Parathyroid adenoma (tissue), 2 donors: ENCODE results near the gene DPRX.
"Not testable (repeated sequence)": the region's sequence is repeated elsewhere in the genome, so short reads cannot be mapped to it uniquely, and the experiment has no call there.

Experiments used
- H2AFZ ChIP-seq: fragments of 300-600 bp; sonication (generic); one replicate; pipeline ENCODE4 v1.7.0; 2017; ENCODE audit warnings: antibody characterized with exemption, mild to moderate bottlenecking
- H3K27ac ChIP-seq: fragments of 300-600 bp; sonication (generic); one replicate; pipeline ENCODE4 v1.7.0; 2017
- H3K27me3 ChIP-seq: fragments of 300-600 bp; sonication (generic); one replicate; pipeline ENCODE4 v1.7.0; 2017; ENCODE audit warnings: low read length; ENCODE audit not compliant: control insufficient read depth, insufficient read depth
- H3K36me3 ChIP-seq: fragments of 300-600 bp; sonication (generic); one replicate; pipeline ENCODE4 v1.7.0; 2017; ENCODE audit warnings: low read length; ENCODE audit not compliant: control insufficient read depth, insufficient read depth
- H3K4me1 ChIP-seq: fragments of 300-600 bp; sonication (generic); one replicate; pipeline ENCODE4 v1.7.0; 2017; ENCODE audit warnings: control low read depth
- H3K4me2 ChIP-seq: fragments of 300-600 bp; sonication (generic); one replicate; pipeline ENCODE4 v1.7.0; 2017; ENCODE audit warnings: low read length
- H3K4me3 ChIP-seq: fragments of 300-600 bp; sonication (generic); one replicate; pipeline ENCODE4 v1.7.0; 2017; ENCODE audit warnings: low read depth, low read length
- H3K79me2 ChIP-seq: fragments of 300-600 bp; sonication (generic); one replicate; pipeline ENCODE4 v1.7.0; 2017; ENCODE audit warnings: control low read depth
- H3K9ac ChIP-seq: fragments of 300-600 bp; sonication (generic); one replicate; pipeline ENCODE4 v1.7.0; 2017; ENCODE audit warnings: mild to moderate bottlenecking
- H3K9me3 ChIP-seq: fragments of 300-600 bp; sonication (generic); one replicate; pipeline ENCODE4 v1.7.0; 2017; ENCODE audit warnings: low read length; ENCODE audit not compliant: control insufficient read depth
- CTCF ChIP-seq: fragments of 300-600 bp; sonication (generic); IDR thresholded peaks from one replicate; pipeline ENCODE4 v1.7.0; 2017; ENCODE audit warnings: antibody characterized with exemption, mild to moderate bottlenecking
- donor health status: primary hyperparathyroidism.

DPRX gene

GRCh38 chr19:53664760-53665159 lies 33.0 kb downstream of the DPRX start:
- H3K36me3 ChIP-seq: no peaks in the 10 kb centered on the region
- no peak overlapping the region for H3K27ac ChIP-seq
- no peaks in the 10 kb centered on the region for H3K9me3 ChIP-seq
- H3K4me3 ChIP-seq: no peak overlapping the region
- no peaks in the 10 kb centered on the region for H3K4me1 ChIP-seq
- no peaks in the 10 kb centered on the region for H3K79me2 ChIP-seq
- H3K4me2 ChIP-seq: no peak overlapping the region
- no peaks in the 10 kb centered on the region for H3K27me3 ChIP-seq
- no peak for TF ChIP-seq CTCF
- no peak overlapping the region for H2AFZ ChIP-seq
- no peak overlapping the region for H3K9ac ChIP-seq

GRCh38 chr19:53666331-53666730 lies 34.5 kb downstream of the DPRX start:
- not testable (repeated sequence) for H3K9me3 ChIP-seq, H3K9ac ChIP-seq, H2AFZ ChIP-seq, H3K79me2 ChIP-seq, H3K27me3 ChIP-seq, H3K4me3 ChIP-seq, H3K4me2 ChIP-seq, H3K36me3 ChIP-seq, H3K4me1 ChIP-seq, H3K27ac ChIP-seq

- H3K27me3 ChIP-seq, H3K9me3 ChIP-seq, H3K27ac ChIP-seq, H3K36me3 ChIP-seq, H2AFZ ChIP-seq, H3K9ac ChIP-seq, H3K4me1 ChIP-seq, H3K4me2 ChIP-seq, H3K79me2 ChIP-seq, H3K4me3 ChIP-seq: not testable (repeated sequence)
Observed at GRCh38 chr19:53668804-53669203, 37.0 kb downstream of the DPRX start.

GRCh38 chr19:53670345-53670744 lies 38.5 kb downstream of the DPRX start:
- no peaks in the 10 kb centered on the region for H3K27me3 ChIP-seq
- no peaks in the 10 kb centered on the region for H3K9me3 ChIP-seq
- H3K27ac ChIP-seq: no peak overlapping the region
- no peaks in the 10 kb centered on the region for H3K79me2 ChIP-seq
- no peak overlapping the region for H3K4me2 ChIP-seq
- H3K4me3 ChIP-seq: no peak overlapping the region
- no peaks in the 10 kb centered on the region for H3K4me1 ChIP-seq
- H3K9ac ChIP-seq: no peak overlapping the region
- TF ChIP-seq CTCF: no peak
- no peaks in the 10 kb centered on the region for H3K36me3 ChIP-seq
- no peak overlapping the region for H2AFZ ChIP-seq

GRCh38 chr19:53671663-53672062 lies 39.9 kb downstream of the DPRX start:
- H3K4me1 ChIP-seq: no peaks in the 10 kb centered on the region

More at GRCh38 chr19:53671663-53672062, 39.9 kb downstream of the DPRX start:
- H3K9me3 ChIP-seq: no peaks in the 10 kb centered on the region
- H3K79me2 ChIP-seq: no peaks in the 10 kb centered on the region
- H3K36me3 ChIP-seq: no peaks in the 10 kb centered on the region
- no peak overlapping the region for H3K4me2 ChIP-seq
- TF ChIP-seq CTCF: no peak
- no peak overlapping the region for H3K9ac ChIP-seq
- no peaks in the 10 kb centered on the region for H3K27me3 ChIP-seq
- no peak overlapping the region for H3K4me3 ChIP-seq
- H3K27ac ChIP-seq: no peak overlapping the region
- H2AFZ ChIP-seq: no peak overlapping the region
